ENCODE results near the gene MRFAP1L1.

The MRFAP1L1 gene

GRCh38 chr4:6723851-6724250, 14.2 kb upstream of the MRFAP1L1 start:
- H3K18ac ChIP-seq (ENCODE audit: low read length): no peak overlapping the region
- H3K23ac ChIP-seq (ENCODE audit: low read depth, low read length, poor library complexity): no peak overlapping the region
- DNase-seq (ENCODE audit: low spot score): no peak
- H3K79me1 ChIP-seq (ENCODE audit: low read depth, low read length): peaks cover 3% of the 10 kb centered on the region
- no peak overlapping the region for H3K4me2 ChIP-seq (ENCODE audit: insufficient read depth, low read length, poor library complexity, severe bottlenecking)
- H3K9me3 ChIP-seq (replicated peaks in 1 of 2; ENCODE audit: control insufficient read depth in 2 of 2, insufficient read depth in 1 of 2, low read depth in 1 of 2, low read length in 2 of 2): peaks cover 0 to 3% of the 10 kb centered on the region in 2 donors
- H3K4me3 ChIP-seq (ENCODE audit: low read length in 2 of 2): no peak overlapping the region
- H2AFZ ChIP-seq (ENCODE audit: low read length): no peak overlapping the region
- H3K14ac ChIP-seq (ENCODE audit: low read length): no peak overlapping the region
- H3K36me3 ChIP-seq (replicated peaks in 1 of 2; ENCODE audit: control insufficient read depth in 2 of 2, insufficient read depth in 2 of 2, low read length in 2 of 2): no peaks in the 10 kb centered on the region
- H2BK120ac ChIP-seq (ENCODE audit: low read depth, low read length): no peak overlapping the region
- peaks cover 0 to 3% (median 0%) of the 10 kb centered on the region in 3 experiments for H3K27me3 ChIP-seq (ENCODE audit: control insufficient read depth in 3 of 3, insufficient read depth in 3 of 3, low read depth in 1 of 3, low read length in 3 of 3)
- no peak overlapping the region for H3K9ac ChIP-seq (ENCODE audit: low read depth, low read length, poor library complexity)
- H3K4ac ChIP-seq (ENCODE audit: low read length): no peak overlapping the region
- H4K8ac ChIP-seq (ENCODE audit: low read depth, low read length): no peak overlapping the region
- no CpG with 5 or more reads among the region's 8 CpGs for WGBS, 2 donors (ENCODE audit: extremely low coverage in 2 of 2, insufficient read length in 2 of 2, insufficient replicate concordance in 1 of 2)
- peak overlapping the region; percentile 28 for H2BK5ac ChIP-seq (ENCODE audit: low read length)
- H3K4me1 ChIP-seq (ENCODE audit: control insufficient read depth in 2 of 2, insufficient read depth in 1 of 2, low read depth in 1 of 2, low read length in 2 of 2): peaks cover 15 to 38% of the 10 kb centered on the region in 2 donors
- no peak overlapping the region for H2BK12ac ChIP-seq (ENCODE audit: low read length)
- no peak overlapping the region for H4K91ac ChIP-seq (ENCODE audit: low read depth, low read length, poor library complexity)
- no peak overlapping the region for H2BK15ac ChIP-seq (ENCODE audit: low read length)
- H2AK5ac ChIP-seq (ENCODE audit: low read depth, low read length): peak overlapping the region; percentile 38
- H3K27ac ChIP-seq (replicated peaks; ENCODE audit: low read length): no peak overlapping the region

- H3K79me1 ChIP-seq (ENCODE audit: low read depth, low read length): peaks cover 3% of the 10 kb centered on the region
- H3K4ac ChIP-seq (ENCODE audit: low read length): no peak overlapping the region
- no peak overlapping the region for H3K18ac ChIP-seq (ENCODE audit: low read length)
- H3K9ac ChIP-seq (ENCODE audit: low read depth, low read length, poor library complexity): no peak overlapping the region
- no peak overlapping the region for H4K8ac ChIP-seq (ENCODE audit: low read depth, low read length)
- no peak overlapping the region for H2BK15ac ChIP-seq (ENCODE audit: low read length)
- H3K4me3 ChIP-seq (ENCODE audit: low read length in 2 of 2): no peak overlapping the region
- H2AK5ac ChIP-seq (ENCODE audit: low read depth, low read length): no peak overlapping the region
- no peak overlapping the region for H3K14ac ChIP-seq (ENCODE audit: low read length)
- no peak overlapping the region for H4K91ac ChIP-seq (ENCODE audit: low read depth, low read length, poor library complexity)
- peaks cover 0 to 6% of the 10 kb centered on the region in 2 donors for H3K36me3 ChIP-seq (replicated peaks in 1 of 2; ENCODE audit: control insufficient read depth in 2 of 2, insufficient read depth in 2 of 2, low read length in 2 of 2)
- peaks cover 0 to 3% (median 0%) of the 10 kb centered on the region in 3 experiments for H3K27me3 ChIP-seq (ENCODE audit: control insufficient read depth in 3 of 3, insufficient read depth in 3 of 3, low read depth in 1 of 3, low read length in 3 of 3)
- no peak overlapping the region for H2BK120ac ChIP-seq (ENCODE audit: low read depth, low read length)
- H3K4me1 ChIP-seq (ENCODE audit: control insufficient read depth in 2 of 2, insufficient read depth in 1 of 2, low read depth in 1 of 2, low read length in 2 of 2): peaks cover 12 to 29% of the 10 kb centered on the region in 2 donors
- H3K9me3 ChIP-seq (replicated peaks in 1 of 2; ENCODE audit: control insufficient read depth in 2 of 2, insufficient read depth in 1 of 2, low read depth in 1 of 2, low read length in 2 of 2): peaks cover 0 to 3% of the 10 kb centered on the region in 2 donors
- no peak overlapping the region for H2BK5ac ChIP-seq (ENCODE audit: low read length)
- H3K23ac ChIP-seq (ENCODE audit: low read depth, low read length, poor library complexity): no peak overlapping the region
- no peak overlapping the region for H3K4me2 ChIP-seq (ENCODE audit: insufficient read depth, low read length, poor library complexity, severe bottlenecking)
- H3K27ac ChIP-seq (replicated peaks; ENCODE audit: low read length): no peak overlapping the region
- H2BK12ac ChIP-seq (ENCODE audit: low read length): no peak overlapping the region
- no peak for DNase-seq (ENCODE audit: low spot score)
- no CpG with 5 or more reads among the region's 12 CpGs for WGBS, 2 donors (ENCODE audit: extremely low coverage in 2 of 2, insufficient read length in 2 of 2, insufficient replicate concordance in 1 of 2)
- no peak overlapping the region for H2AFZ ChIP-seq (ENCODE audit: low read length)
Measured at GRCh38 chr4:6722891-6723290, 13.2 kb upstream of the MRFAP1L1 start.

GRCh38 chr4:6721121-6721520, 11.5 kb upstream of the MRFAP1L1 start:
- no peak for DNase-seq (ENCODE audit: low spot score)
- Histone ChIP-seq H3K9me3 (replicated peaks in 1 of 2; ENCODE audit: control insufficient read depth in 2 of 2, insufficient read depth in 1 of 2, low read depth in 1 of 2, low read length in 2 of 2) (peaks cover 0 to 2% of the 10 kb centered on the region in 2 donors), H2AK5ac (ENCODE audit: low read depth, low read length) (peak overlapping the region; percentile 25), H3K23ac (ENCODE audit: low read depth, low read length, poor library complexity) (peak overlapping the region; percentile 17), H2BK120ac (ENCODE audit: low read depth, low read length) (no peak overlapping the region), H3K14ac (ENCODE audit: low read length) (peak overlapping the region; percentile 91), H3K9ac (ENCODE audit: low read depth, low read length, poor library complexity) (peak overlapping the region; percentile 22), H3K4me1 (ENCODE audit: control insufficient read depth in 2 of 2, insufficient read depth in 1 of 2, low read depth in 1 of 2, low read length in 2 of 2) (peaks cover 8 to 22% of the 10 kb centered on the region in 2 donors), H2BK5ac (ENCODE audit: low read length) (no peak overlapping the region), H3K4me3 (ENCODE audit: low read length in 2 of 2) (no peak overlapping the region), H3K4ac (ENCODE audit: low read length) (no peak overlapping the region), H4K91ac (ENCODE audit: low read depth, low read length, poor library complexity) (no peak overlapping the region), H3K27ac (replicated peaks; ENCODE audit: low read length) (no peak overlapping the region), H4K8ac (ENCODE audit: low read depth, low read length) (no peak overlapping the region), H3K4me2 (ENCODE audit: insufficient read depth, low read length, poor library complexity, severe bottlenecking) (no peak overlapping the region), H3K79me1 (ENCODE audit: low read depth, low read length) (peaks cover 10% of the 10 kb centered on the region), H3K18ac (ENCODE audit: low read length) (no peak overlapping the region), H2BK12ac (ENCODE audit: low read length) (peak overlapping the region; percentile 25), H2AFZ (ENCODE audit: low read length) (peak overlapping the region; percentile 21), H3K27me3 (ENCODE audit: control insufficient read depth in 3 of 3, insufficient read depth in 3 of 3, low read depth in 1 of 3, low read length in 3 of 3) (peaks cover 0 to 3% (median 0%) of the 10 kb centered on the region in 3 experiments), H3K36me3 (replicated peaks in 1 of 2; ENCODE audit: control insufficient read depth in 2 of 2, insufficient read depth in 2 of 2, low read length in 2 of 2) (peaks cover 0 to 6% of the 10 kb centered on the region in 2 donors), H2BK15ac (ENCODE audit: low read length) (peak overlapping the region; percentile 43)
- no CpG with 5 or more reads among the region's 10 CpGs for WGBS, 2 donors (ENCODE audit: extremely low coverage in 2 of 2, insufficient read length in 2 of 2, insufficient replicate concordance in 1 of 2)

- H3K4me2 ChIP-seq (ENCODE audit: insufficient read depth, low read length, poor library complexity, severe bottlenecking): no peak overlapping the region
- no peak overlapping the region for H3K23ac ChIP-seq (ENCODE audit: low read depth, low read length, poor library complexity)
- no peak overlapping the region for H2BK12ac ChIP-seq (ENCODE audit: low read length)
- DNase-seq (ENCODE audit: low spot score): peak; percentile 84
- H2BK15ac ChIP-seq (ENCODE audit: low read length): no peak overlapping the region
- H3K14ac ChIP-seq (ENCODE audit: low read length): peak overlapping the region; percentile 76
- H3K36me3 ChIP-seq (replicated peaks in 1 of 2; ENCODE audit: control insufficient read depth in 2 of 2, insufficient read depth in 2 of 2, low read length in 2 of 2): peaks cover 0 to 6% of the 10 kb centered on the region in 2 donors
- H4K91ac ChIP-seq (ENCODE audit: low read depth, low read length, poor library complexity): no peak overlapping the region
- no peaks in the 10 kb centered on the region for H3K27me3 ChIP-seq (ENCODE audit: control insufficient read depth in 3 of 3, insufficient read depth in 3 of 3, low read depth in 1 of 3, low read length in 3 of 3)
- no peak overlapping the region for H3K4me3 ChIP-seq (ENCODE audit: low read length in 2 of 2)
- no peak overlapping the region for H2BK5ac ChIP-seq (ENCODE audit: low read length)
- no peak overlapping the region for H3K4ac ChIP-seq (ENCODE audit: low read length)
- H2BK120ac ChIP-seq (ENCODE audit: low read depth, low read length): no peak overlapping the region
- no peak overlapping the region for H3K27ac ChIP-seq (replicated peaks; ENCODE audit: low read length)
- no peak overlapping the region for H2AK5ac ChIP-seq (ENCODE audit: low read depth, low read length)
- peak overlapping the region; percentile 68 for H3K18ac ChIP-seq (ENCODE audit: low read length)
- WGBS, 2 donors (ENCODE audit: extremely low coverage in 2 of 2, insufficient read length in 2 of 2, insufficient replicate concordance in 1 of 2): no CpG with 5 or more reads among the region's 14 CpGs
- peak overlapping the region; percentile 70 for H2AFZ ChIP-seq (ENCODE audit: low read length)
- H4K8ac ChIP-seq (ENCODE audit: low read depth, low read length): peak overlapping the region; percentile 0
- H3K9me3 ChIP-seq (replicated peaks in 1 of 2; ENCODE audit: control insufficient read depth in 2 of 2, insufficient read depth in 1 of 2, low read depth in 1 of 2, low read length in 2 of 2): no peaks in the 10 kb centered on the region
- peaks cover 2 to 20% of the 10 kb centered on the region in 2 donors for H3K4me1 ChIP-seq (ENCODE audit: control insufficient read depth in 2 of 2, insufficient read depth in 1 of 2, low read depth in 1 of 2, low read length in 2 of 2)
- H3K79me1 ChIP-seq (ENCODE audit: low read depth, low read length): peaks cover 7% of the 10 kb centered on the region
- H3K9ac ChIP-seq (ENCODE audit: low read depth, low read length, poor library complexity): peak overlapping the region; percentile 47
Measured at GRCh38 chr4:6720202-6720699, 10.6 kb upstream of the MRFAP1L1 start.
